Measurements from ENCODE around the gene CNTNAP5. TPM values are rescaled to one million over a fixed set of nuclear protein-coding genes. Genes with fewer than 3 reads are reported as not detected.

Gene CNTNAP5
- total and polyA plus RNA-seq, 12 donors = 0.04 TPM; not detected in 11

DNA sequence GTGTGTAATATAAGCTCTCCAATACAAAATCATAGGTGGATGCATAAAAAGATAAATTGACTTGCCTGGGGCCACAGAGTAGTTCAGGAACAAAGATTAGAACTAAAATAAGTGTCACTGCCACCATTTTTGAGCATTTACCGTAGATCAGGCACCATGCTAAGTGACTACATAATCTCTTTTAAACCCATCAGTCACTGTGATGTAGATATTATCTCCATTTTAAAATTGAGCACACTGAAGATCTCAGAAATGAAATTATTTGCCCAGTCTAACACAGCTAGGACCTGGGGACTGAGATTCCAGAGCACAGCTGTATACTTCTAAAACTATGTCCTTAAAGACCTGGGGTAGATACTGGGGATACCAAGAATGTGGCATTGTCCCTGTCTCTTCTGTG is 737.3 kb downstream of the CNTNAP5 start:
- intact Hi-C loops (cut with DNase I) = loop anchor here in 1 of 10 donors (5.0 kb wide), 1 partner anchor 175 kb away; no protein-coding TSS in a partner anchor
- WGBS, 2 donors = 84 to 91% methylated on average over 1 of the region's 1 CpG
- Histone ChIP-seq H3K9me3 (no peaks in the 10 kb centered on the region), H3K27ac (no peak overlapping the region), H3K27me3 (no peaks in the 10 kb centered on the region), H3K4me3 (no peak overlapping the region), H3K4me1 (no peaks in the 10 kb centered on the region), H3K36me3 (no peaks in the 10 kb centered on the region)
- DNase-seq (no peak), ATAC-seq (no peak)
- TF ChIP-seq, protein P1, sequence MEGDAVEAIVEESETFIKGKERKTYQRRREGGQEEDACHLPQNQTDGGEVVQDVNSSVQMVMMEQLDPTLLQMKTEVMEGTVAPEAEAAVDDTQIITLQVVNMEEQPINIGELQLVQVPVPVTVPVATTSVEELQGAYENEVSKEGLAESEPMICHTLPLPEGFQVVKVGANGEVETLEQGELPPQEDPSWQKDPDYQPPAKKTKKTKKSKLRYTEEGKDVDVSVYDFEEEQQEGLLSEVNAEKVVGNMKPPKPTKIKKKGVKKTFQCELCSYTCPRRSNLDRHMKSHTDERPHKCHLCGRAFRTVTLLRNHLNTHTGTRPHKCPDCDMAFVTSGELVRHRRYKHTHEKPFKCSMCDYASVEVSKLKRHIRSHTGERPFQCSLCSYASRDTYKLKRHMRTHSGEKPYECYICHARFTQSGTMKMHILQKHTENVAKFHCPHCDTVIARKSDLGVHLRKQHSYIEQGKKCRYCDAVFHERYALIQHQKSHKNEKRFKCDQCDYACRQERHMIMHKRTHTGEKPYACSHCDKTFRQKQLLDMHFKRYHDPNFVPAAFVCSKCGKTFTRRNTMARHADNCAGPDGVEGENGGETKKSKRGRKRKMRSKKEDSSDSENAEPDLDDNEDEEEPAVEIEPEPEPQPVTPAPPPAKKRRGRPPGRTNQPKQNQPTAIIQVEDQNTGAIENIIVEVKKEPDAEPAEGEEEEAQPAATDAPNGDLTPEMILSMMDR (IDR thresholded peaks at IDR 0.05) = no peak

DNA sequence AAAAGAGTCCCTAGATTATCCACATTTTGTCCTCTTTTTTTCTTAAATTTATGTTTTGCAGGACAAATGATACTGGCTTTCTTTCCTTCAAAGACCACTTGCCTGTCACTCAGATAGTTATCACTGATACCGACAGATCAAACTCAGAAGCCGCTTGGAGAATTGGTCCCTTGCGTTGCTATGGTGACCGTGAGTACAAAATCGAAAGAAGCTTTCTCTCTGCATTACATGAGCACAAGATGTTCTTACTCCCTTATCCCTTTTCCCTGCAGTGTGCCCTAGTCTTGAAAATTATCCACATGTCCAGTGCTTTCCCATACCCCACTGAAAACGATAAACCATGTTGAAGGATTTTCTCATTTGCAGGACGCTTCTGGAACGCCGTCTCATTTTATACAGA is 738.5 kb downstream of the CNTNAP5 start:
- no peak for DNase-seq
- Histone ChIP-seq H3K4me3 (no peak overlapping the region), H3K27me3 (no peaks in the 10 kb centered on the region), H3K9me3 (no peaks in the 10 kb centered on the region), H3K27ac (no peak overlapping the region), H3K36me3 (no peaks in the 10 kb centered on the region), H3K4me1 (no peaks in the 10 kb centered on the region)
- 87 to 88% methylated on average over 9 of the region's 9 CpGs for WGBS, 2 donors
- ATAC-seq = no peak
- intact Hi-C loops (cut with DNase I) = loop anchor here in 1 of 10 donors (5.0 kb wide), 1 partner anchor 174 kb away; no protein-coding TSS in a partner anchor
- TF ChIP-seq, protein P1 (IDR thresholded peaks at IDR 0.05) = no peak

DNA sequence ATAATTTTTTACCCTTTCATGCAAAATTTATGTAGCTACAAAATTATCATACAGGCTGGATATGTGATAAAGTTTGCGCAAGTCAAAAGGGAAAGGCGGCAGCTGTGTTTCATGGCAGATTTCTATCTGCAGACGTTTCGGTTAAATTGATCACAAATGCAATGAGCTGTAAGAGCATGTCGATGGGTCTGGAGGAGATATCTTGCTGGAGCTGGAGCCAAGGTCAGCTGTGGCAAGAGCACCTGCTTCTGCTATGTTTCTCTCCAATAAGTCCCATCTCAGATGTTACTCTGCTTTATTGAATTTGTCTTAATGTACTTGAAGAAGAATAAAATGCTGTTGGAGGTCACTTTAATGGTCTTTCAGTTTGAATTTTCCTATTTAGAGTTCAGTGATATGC is 749.7 kb downstream of the CNTNAP5 start:
- H3K27ac ChIP-seq = no peak overlapping the region
- TF ChIP-seq, protein P1 (IDR thresholded peaks at IDR 0.05) = no peak
- H3K9me3 ChIP-seq = no peaks in the 10 kb centered on the region
- H3K4me1 ChIP-seq = no peaks in the 10 kb centered on the region
- no peak overlapping the region for H3K4me3 ChIP-seq
- no peak for ATAC-seq
- 85 to 87% methylated on average over 5 of the region's 5 CpGs for WGBS, 2 donors
- intact Hi-C loops (cut with DNase I) = no loop called here
- DNase-seq = no peak
- H3K36me3 ChIP-seq = no peaks in the 10 kb centered on the region
- H3K27me3 ChIP-seq = peaks cover 0 to 4% (median 0%) of the 10 kb centered on the region in 7 donors

DNA sequence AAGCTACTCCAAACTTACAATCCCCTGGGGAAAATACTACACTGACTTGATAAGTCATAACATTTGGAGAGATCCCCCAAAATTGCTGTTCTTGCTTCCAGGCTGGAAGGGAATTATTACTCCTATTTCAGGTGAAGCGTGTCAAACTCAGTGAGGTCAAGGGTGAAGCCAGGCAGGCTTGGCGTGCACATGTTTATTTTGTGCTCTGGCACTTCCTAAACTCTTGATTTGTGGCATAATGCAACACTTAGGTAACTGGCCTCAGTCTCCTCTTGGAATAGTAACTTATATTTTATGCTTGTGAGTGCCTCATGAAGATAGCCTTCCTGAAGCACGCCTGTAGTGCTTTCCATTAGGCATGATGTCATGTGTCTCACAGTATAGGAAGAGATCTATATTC is 751.2 kb downstream of the CNTNAP5 start:
- TF ChIP-seq, protein P1 (IDR thresholded peaks at IDR 0.05) = no peak
- H3K4me1 ChIP-seq = no peaks in the 10 kb centered on the region
- intact Hi-C loops (cut with DNase I) = no loop called here
- WGBS, 2 donors = 76 to 81% methylated on average over 3 of the region's 3 CpGs
- no peaks in the 10 kb centered on the region for H3K9me3 ChIP-seq
- DNase-seq (no peak), ATAC-seq (no peak)
- no peaks in the 10 kb centered on the region for H3K36me3 ChIP-seq
- H3K27ac ChIP-seq = no peak overlapping the region
- H3K27me3 ChIP-seq = peaks cover 0 to 4% (median 0%) of the 10 kb centered on the region in 7 donors
- no peak overlapping the region for H3K4me3 ChIP-seq

Measured in heart right ventricle (tissue), 16 donors.